NB4 (cell line): Measurements from ENCODE around the gene DOCK4.

Experiments
- DNase-seq: peaks from one replicate; pipeline ENCODE4 v3.0.0; 2010; ENCODE audit warnings: low read depth
- H3K4me3 ChIP-seq: one replicate; pipeline ENCODE4 v1.5.1; 2011; ENCODE audit warnings: mild to moderate bottlenecking, low read depth, low read length, moderate library complexity
- MAX ChIP-seq: IDR thresholded peaks from 2 replicates; pipeline ENCODE4 v1.6.1; 2011; ENCODE audit warnings: low read depth, low read length
- MYC ChIP-seq: IDR thresholded peaks from 2 replicates; pipeline ENCODE4 v1.6.1; 2011; ENCODE audit warnings: low read depth, low read length
- POLR2A ChIP-seq: IDR thresholded peaks from 2 replicates; pipeline ENCODE4 v1.6.1; 2011; ENCODE audit warnings: mild to moderate bottlenecking; ENCODE audit not compliant: insufficient read length; ENCODE audit errors: extremely low read depth
- TF ChIP-seq, protein P1 (sequence below): IDR thresholded peaks from one replicate; pipeline ENCODE4 v1.5.1; 2012; ENCODE audit warnings: low read depth, low read length

Gene DOCK4

GRCh38 chr7:112052498-112052897 lies 153.7 kb downstream of the DOCK4 start:
- TF ChIP-seq POLR2A (no peak), MYC (no peak)
- TF ChIP-seq, protein P1, sequence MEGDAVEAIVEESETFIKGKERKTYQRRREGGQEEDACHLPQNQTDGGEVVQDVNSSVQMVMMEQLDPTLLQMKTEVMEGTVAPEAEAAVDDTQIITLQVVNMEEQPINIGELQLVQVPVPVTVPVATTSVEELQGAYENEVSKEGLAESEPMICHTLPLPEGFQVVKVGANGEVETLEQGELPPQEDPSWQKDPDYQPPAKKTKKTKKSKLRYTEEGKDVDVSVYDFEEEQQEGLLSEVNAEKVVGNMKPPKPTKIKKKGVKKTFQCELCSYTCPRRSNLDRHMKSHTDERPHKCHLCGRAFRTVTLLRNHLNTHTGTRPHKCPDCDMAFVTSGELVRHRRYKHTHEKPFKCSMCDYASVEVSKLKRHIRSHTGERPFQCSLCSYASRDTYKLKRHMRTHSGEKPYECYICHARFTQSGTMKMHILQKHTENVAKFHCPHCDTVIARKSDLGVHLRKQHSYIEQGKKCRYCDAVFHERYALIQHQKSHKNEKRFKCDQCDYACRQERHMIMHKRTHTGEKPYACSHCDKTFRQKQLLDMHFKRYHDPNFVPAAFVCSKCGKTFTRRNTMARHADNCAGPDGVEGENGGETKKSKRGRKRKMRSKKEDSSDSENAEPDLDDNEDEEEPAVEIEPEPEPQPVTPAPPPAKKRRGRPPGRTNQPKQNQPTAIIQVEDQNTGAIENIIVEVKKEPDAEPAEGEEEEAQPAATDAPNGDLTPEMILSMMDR = no peak
- DNase-seq = no peak
- H3K4me3 ChIP-seq = no peak overlapping the region

DNA sequence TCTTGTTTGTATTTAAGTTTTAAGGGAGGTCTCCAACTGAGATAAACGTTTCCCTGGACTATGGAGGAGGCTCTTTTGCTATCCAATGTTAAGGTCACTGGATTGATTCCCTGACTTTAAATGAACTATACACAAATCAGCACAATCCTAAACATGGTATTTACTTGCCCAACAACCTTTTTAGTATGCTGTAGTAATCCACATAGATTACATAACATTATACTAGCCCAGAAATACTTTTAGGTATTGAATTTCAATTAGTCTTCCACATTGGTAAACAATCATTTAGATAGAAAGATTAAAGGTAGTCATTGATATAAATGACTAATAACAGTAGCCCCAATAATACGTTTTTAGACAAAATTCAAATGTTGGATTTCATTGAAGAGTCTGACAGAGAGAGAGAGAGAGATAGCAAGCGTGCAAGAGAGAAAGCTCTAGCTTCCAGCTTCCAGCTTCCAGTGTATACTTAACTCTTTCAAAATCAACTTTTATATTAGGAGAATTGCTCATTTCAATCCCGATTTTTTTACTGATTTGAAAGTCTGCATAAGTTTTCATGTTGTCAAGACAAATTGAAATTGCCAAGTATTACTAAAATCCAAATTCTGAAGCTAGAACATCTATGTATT lies 155.8 kb downstream of the DOCK4 start:
- no peak for DNase-seq
- no peak overlapping the region for H3K4me3 ChIP-seq
- no peak for TF ChIP-seq POLR2A
- no peak for TF ChIP-seq MAX
- TF ChIP-seq, protein P1 = no peak
- TF ChIP-seq MYC = no peak

DNA sequence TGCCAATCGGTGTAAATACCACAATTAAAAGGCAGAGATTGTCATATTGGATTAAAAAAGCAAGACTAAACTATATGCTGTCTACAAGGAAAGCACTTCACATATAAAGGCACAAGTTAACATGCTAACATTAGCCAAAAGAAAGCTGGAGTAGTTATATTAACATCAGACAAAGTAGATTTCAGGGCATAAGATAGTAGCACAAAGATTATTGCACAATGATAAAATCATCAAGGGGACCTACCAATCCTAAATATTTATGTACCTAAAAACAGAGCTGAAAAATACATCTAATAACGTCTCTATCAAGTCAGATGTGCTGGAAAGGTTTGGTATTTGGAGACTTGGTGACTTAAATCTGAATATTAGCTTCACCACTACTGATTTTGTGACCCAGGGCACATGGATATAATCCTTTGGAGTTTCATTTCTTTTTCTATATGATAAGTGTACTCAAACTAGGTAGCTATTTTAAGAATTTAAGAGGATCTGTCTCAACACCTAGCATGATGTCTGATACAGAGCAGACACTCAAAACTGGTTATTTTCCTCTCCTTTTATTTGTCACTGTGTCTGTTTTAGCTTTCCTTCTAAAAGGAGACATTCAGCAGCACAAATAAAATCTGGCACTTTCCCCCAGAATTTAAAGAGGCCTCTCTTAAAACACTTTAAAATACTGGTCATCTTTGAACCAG lies 156.5 kb downstream of the DOCK4 start:
- no peak for DNase-seq
- TF ChIP-seq, protein P1 = no peak
- no peak for TF ChIP-seq MAX
- no peak for TF ChIP-seq MYC
- no peak for TF ChIP-seq POLR2A
- H3K4me3 ChIP-seq = no peak overlapping the region

- TF ChIP-seq POLR2A (no peak), MYC (no peak), MAX (no peak)
- TF ChIP-seq, protein P1 = no peak
- no peak for DNase-seq
- no peak overlapping the region for H3K4me3 ChIP-seq
These were observed 158.8 kb downstream of the DOCK4 start for GRCh38 chr7:112047421-112047820.

- TF ChIP-seq MAX (no peak), POLR2A (no peak), MYC (no peak)
- TF ChIP-seq, protein P1 = no peak
- no peak for DNase-seq
- no peak overlapping the region for H3K4me3 ChIP-seq
These were observed 161.0 kb downstream of the DOCK4 start for GRCh38 chr7:112045222-112045621.
